Measurements from ENCODE around the gene NDUFAF5. TPM values are rescaled to one million over a fixed set of nuclear protein-coding genes. Genes with fewer than 3 reads are reported as not detected.
A peak's percentile ranks its signal among the peaks of the same experiment; 100 is the strongest.

NDUFAF5 gene
- total RNA-seq, 1 experiment from 2014 or later, result 34.9 TPM

GRCh38 chr20:13771853-13772453, 12.9 kb upstream of the NDUFAF5 start:
- CTCF ChIA-PET, result interaction anchor here (0.6 to 2.0 kb wide), 8 partner anchors 9 to 313 kb away, joined by 3 to 8 read pairs (median 3); partner anchors contain the start of genes ESF1 and NDUFAF5
- DNase-seq, result no peak
- TF ChIP-seq CTCF (IDR thresholded peaks at IDR 0.05; ENCODE audit: insufficient read depth in 1 of 2, low read depth in 1 of 2, low read length in 1 of 2, severe bottlenecking in 1 of 2, unreplicated experiment in 1 of 2), result peak in 1 of 2 experiments; percentile 60
- BruUV-seq (replicated peaks), result no TSS peak
- H3K4me1 Mint-ChIP-seq (ENCODE audit: low read depth, unreplicated experiment), result no peaks in the 10 kb centered on the region
- Histone ChIP-seq H3K4me3 (ENCODE audit: low read depth, low read length) (no peak overlapping the region), H3K9me3 (no peaks in the 10 kb centered on the region), H3K27me3 (replicated peaks; ENCODE audit: control insufficient read depth, insufficient read depth, low read length) (no peaks in the 10 kb centered on the region), H3K4me1 (no peaks in the 10 kb centered on the region; the same call in 1 of the 2 replicates), H3K36me3 (ENCODE audit: control insufficient read depth, insufficient read depth, low read length) (no peaks in the 10 kb centered on the region; the same call in 1 of the 2 replicates)
- no peak overlapping the region for H3K27ac Mint-ChIP-seq (ENCODE audit: unreplicated experiment)
- intact Hi-C loops (cut with micrococcal nuclease; ENCODE audit: unreplicated experiment), result loop anchor here (1.0 to 5.0 kb wide), 4 partner anchors 162 to 845 kb away; no protein-coding TSS in a partner anchor
- peaks cover 75% of the 10 kb centered on the region for H3K36me3 Mint-ChIP-seq (ENCODE audit: insufficient read depth, unreplicated experiment)
- H3K9me3 Mint-ChIP-seq (ENCODE audit: unreplicated experiment), result peaks cover 2% of the 10 kb centered on the region
- POLR2A ChIA-PET, result interaction anchor here (0.5 to 0.7 kb wide), 3 partner anchors 83 to 551 kb away, joined by 3 to 6 read pairs (median 3); partner anchors contain the start of gene ISM1
- H3K4me3 Mint-ChIP-seq (ENCODE audit: unreplicated experiment), result no peak overlapping the region
- H3K27me3 Mint-ChIP-seq (ENCODE audit: insufficient read depth, unreplicated experiment), result no peaks in the 10 kb centered on the region

GRCh38 chr20:13772529-13772928, 12.3 kb upstream of the NDUFAF5 start:
- Histone ChIP-seq H3K36me3 (ENCODE audit: control insufficient read depth, insufficient read depth, low read length) (no peaks in the 10 kb centered on the region; the same call in none of the 2 replicates), H3K27me3 (replicated peaks; ENCODE audit: control insufficient read depth, insufficient read depth, low read length) (no peaks in the 10 kb centered on the region), H3K9me3 (no peaks in the 10 kb centered on the region), H3K4me3 (ENCODE audit: low read depth, low read length) (no peak overlapping the region), H3K4me1 (no peaks in the 10 kb centered on the region; the same call in 1 of the 2 replicates)
- Mint-ChIP-seq H3K27me3 (ENCODE audit: insufficient read depth, unreplicated experiment) (no peaks in the 10 kb centered on the region), H3K27ac (ENCODE audit: unreplicated experiment) (no peak overlapping the region), H3K9me3 (ENCODE audit: unreplicated experiment) (no peaks in the 10 kb centered on the region), H3K4me3 (ENCODE audit: unreplicated experiment) (no peak overlapping the region), H3K4me1 (ENCODE audit: low read depth, unreplicated experiment) (no peaks in the 10 kb centered on the region), H3K36me3 (ENCODE audit: insufficient read depth, unreplicated experiment) (peaks cover 74% of the 10 kb centered on the region)
- POLR2A ChIA-PET, result interaction anchor here (0.5 kb wide), 1 partner anchor 229 kb away, joined by 3 read pairs; no protein-coding TSS in a partner anchor
- no peak for DNase-seq
- CTCF ChIA-PET, result interaction anchor here (0.6 to 2.0 kb wide), 4 partner anchors 9 to 226 kb away, joined by 3 to 8 read pairs (median 4); partner anchors contain the start of genes ESF1 and NDUFAF5
- BruUV-seq (replicated peaks), result no TSS peak
- intact Hi-C loops (cut with micrococcal nuclease; ENCODE audit: unreplicated experiment), result loop anchor here (1.0 to 5.0 kb wide), 4 partner anchors 162 to 845 kb away; no protein-coding TSS in a partner anchor
- TF ChIP-seq CTCF (IDR thresholded peaks at IDR 0.05; ENCODE audit: insufficient read depth in 1 of 2, low read depth in 1 of 2, low read length in 1 of 2, severe bottlenecking in 1 of 2, unreplicated experiment in 1 of 2), result no peak

- no peak for TF ChIP-seq CTCF (IDR thresholded peaks at IDR 0.05; ENCODE audit: insufficient read depth in 1 of 2, low read depth in 1 of 2, low read length in 1 of 2, severe bottlenecking in 1 of 2, unreplicated experiment in 1 of 2)
- Mint-ChIP-seq H3K9me3 (ENCODE audit: unreplicated experiment) (no peaks in the 10 kb centered on the region), H3K4me3 (ENCODE audit: unreplicated experiment) (no peak overlapping the region), H3K27me3 (ENCODE audit: insufficient read depth, unreplicated experiment) (no peaks in the 10 kb centered on the region), H3K27ac (ENCODE audit: unreplicated experiment) (no peak overlapping the region), H3K36me3 (ENCODE audit: insufficient read depth, unreplicated experiment) (peaks cover 55% of the 10 kb centered on the region), H3K4me1 (ENCODE audit: low read depth, unreplicated experiment) (no peaks in the 10 kb centered on the region)
- intact Hi-C loops (cut with micrococcal nuclease; ENCODE audit: unreplicated experiment), result no loop called here
- DNase-seq, result no peak
- H3K4me1 ChIP-seq, result no peaks in the 10 kb centered on the region; the same call in 1 of the 2 replicates
- H3K36me3 ChIP-seq (ENCODE audit: control insufficient read depth, insufficient read depth, low read length), result peaks cover 1% of the 10 kb centered on the region
- no peak overlapping the region for H3K4me3 ChIP-seq (ENCODE audit: low read depth, low read length)
- no TSS peak for BruUV-seq (replicated peaks)
- ChIA-PET CTCF (no interaction called here), POLR2A (no interaction called here)
- no peaks in the 10 kb centered on the region for H3K27me3 ChIP-seq (replicated peaks; ENCODE audit: control insufficient read depth, insufficient read depth, low read length)
- no peaks in the 10 kb centered on the region for H3K9me3 ChIP-seq
These were observed 9.0 kb upstream of the NDUFAF5 start for GRCh38 chr20:13775867-13776266.
